Hepatocyte (in vitro differentiated cells): ENCODE measurements around the gene SHROOM1. TPM values are rescaled to one million over a fixed set of nuclear protein-coding genes. Genes with fewer than 3 reads are reported as not detected.
A peak's percentile ranks its signal among the peaks of the same experiment; 100 is the strongest.

Source experiments
- DNase-seq: peaks from one replicate; pipeline ENCODE4 v3.0.0-alpha.2; 2016; ENCODE audit warnings: low spot score
- H2AFZ ChIP-seq: fragments of 200-600 bp; sonication (generic); 2 replicates; pipeline ENCODE4 v1.6.0; 2016; ENCODE audit warnings: antibody characterized with exemption, mild to moderate bottlenecking
- H3K27ac ChIP-seq: fragments of 200-600 bp; sonication (generic); 2 replicates; pipeline ENCODE4 v1.5.1; 2016; ENCODE audit warnings: mild to moderate bottlenecking
- H3K27me3 ChIP-seq: fragments of 200-600 bp; sonication (generic); 2 replicates; pipeline ENCODE4 v1.6.1; 2016
- H3K36me3 ChIP-seq: fragments of 200-600 bp; sonication (generic); replicated peaks from 2 replicates; pipeline ENCODE4 v1.5.1; 2016; ENCODE audit warnings: low read depth; ENCODE audit not compliant: insufficient read depth
- H3K4me1 ChIP-seq: fragments of 200-600 bp; sonication (generic); 2 replicates; pipeline ENCODE4 v1.5.1; 2016; ENCODE audit warnings: mild to moderate bottlenecking, moderate library complexity; ENCODE audit not compliant: insufficient read depth
- H3K4me2 ChIP-seq: fragments of 200-600 bp; sonication (generic); 2 replicates; pipeline ENCODE4 v1.6.0; 2016
- H3K4me3 ChIP-seq: fragments of 200-600 bp; sonication (generic); 2 replicates; pipeline ENCODE4 v1.5.1; 2016; ENCODE audit warnings: mild to moderate bottlenecking
- H3K79me2 ChIP-seq: fragments of 200-600 bp; sonication (generic); 2 replicates; pipeline ENCODE4 v1.6.0; 2017; ENCODE audit warnings: mild to moderate bottlenecking
- H3K9me2 ChIP-seq: fragments of 200-600 bp; sonication (generic); replicated peaks from 2 replicates; pipeline ENCODE4 v1.6.0; 2017; ENCODE audit warnings: mild to moderate bottlenecking; ENCODE audit not compliant: insufficient read depth
- H3K9me3 ChIP-seq: fragments of 200-600 bp; sonication (generic); 2 replicates; pipeline ENCODE4 v1.5.1; 2016; ENCODE audit warnings: low read depth, mild to moderate bottlenecking
- H4K20me1 ChIP-seq: fragments of 200-600 bp; sonication (generic); 2 replicates; pipeline ENCODE4 v1.6.0; 2016; ENCODE audit warnings: mild to moderate bottlenecking; ENCODE audit not compliant: insufficient read depth, poor library complexity, severe bottlenecking
- CTCF ChIP-seq: fragments of 200-600 bp; sonication (generic); IDR thresholded peaks from 2 replicates; pipeline ENCODE4 v1.5.1; 2016; ENCODE audit warnings: antibody characterized with exemption, mild to moderate bottlenecking; ENCODE audit not compliant: poor library complexity
- EZH2 ChIP-seq: fragments of 200-600 bp; sonication (generic); IDR thresholded peaks from 2 replicates; pipeline ENCODE4 v1.6.1; 2016; ENCODE audit warnings: antibody characterized with exemption, mild to moderate bottlenecking, borderline replicate concordance
- EZH2phosphoT487 ChIP-seq: fragments of 200-600 bp; sonication (generic); IDR thresholded peaks from one replicate; pipeline ENCODE4 v1.6.1; 2018; ENCODE audit warnings: antibody characterized with exemption, mild to moderate bottlenecking, low read depth, moderate library complexity; ENCODE audit not compliant: unreplicated experiment, severe bottlenecking
- WGBS: methylation state at CpG from one replicate; pipeline ENCODE4 v1.1.6; 2016; ENCODE audit warnings: low lambda C conversion rate; ENCODE audit errors: missing lambda C conversion rate; 5-methylcytosine and 5-hydroxymethylcytosine counted together
- polyA plus RNA-seq: library from polyadenylated mRNA; unstranded; fragments of >200 nt; fragmentation: Nextera tagmentation; extraction: Ambion mirVana; gene quantifications from 2 replicates; pipeline ENCODE4 v1.2.1, GENCODE V29; 2016
- total RNA-seq: library from RNA; depleted of rRNA; stranded (reverse); fragments of >200 nt; gene quantifications from 2 replicates; pipeline ENCODE4 v1.2.3, GENCODE V29; 2014

Gene SHROOM1
- total and polyA plus RNA-seq, 2 experiments from 2014 or later, result 10.0 to 19.2 TPM

- Histone ChIP-seq H3K36me3 (no peaks in the 10 kb centered on the region), H2AFZ (no peak overlapping the region), H3K79me2 (no peaks in the 10 kb centered on the region), H4K20me1 (no peaks in the 10 kb centered on the region), H3K4me3 (no peak overlapping the region), H3K9me2 (no peaks in the 10 kb centered on the region), H3K9me3 (no peaks in the 10 kb centered on the region), H3K27me3 (peaks cover under 1% of the 10 kb centered on the region), H3K4me1 (peaks cover 5% of the 10 kb centered on the region), H3K27ac (no peak overlapping the region), H3K4me2 (no peak overlapping the region)
- WGBS, result 42% methylated on average over 15 of the region's 15 CpGs
- peak; percentile 95 for DNase-seq
- TF ChIP-seq EZH2, result no peak
- TF ChIP-seq CTCF, result peak; percentile 88
These were observed 10.2 kb downstream of the SHROOM1 start for GRCh38 chr5:132820162-132820754.

- 92% methylated on average over 26 of the region's 26 CpGs for WGBS
- Histone ChIP-seq H3K79me2 (no peaks in the 10 kb centered on the region), H3K27me3 (peaks cover 3% of the 10 kb centered on the region), H3K27ac (no peak overlapping the region), H3K4me3 (no peak overlapping the region), H3K9me2 (no peaks in the 10 kb centered on the region), H3K4me2 (no peak overlapping the region), H3K4me1 (peaks cover 5% of the 10 kb centered on the region), H2AFZ (no peak overlapping the region), H3K36me3 (no peaks in the 10 kb centered on the region), H4K20me1 (no peaks in the 10 kb centered on the region), H3K9me3 (no peaks in the 10 kb centered on the region)
- no peak for TF ChIP-seq EZH2phosphoT487
- no peak for TF ChIP-seq CTCF
- TF ChIP-seq EZH2, result no peak
- no peak for DNase-seq
These were observed 11.0 kb downstream of the SHROOM1 start for GRCh38 chr5:132819468-132819867.

GRCh38 chr5:132817011-132817410 lies 13.4 kb downstream of the SHROOM1 start:
- Histone ChIP-seq H3K27me3 (peaks cover 17% of the 10 kb centered on the region), H3K4me2 (peak overlapping the region; percentile 11), H4K20me1 (no peaks in the 10 kb centered on the region), H3K27ac (no peak overlapping the region), H3K9me3 (no peaks in the 10 kb centered on the region), H2AFZ (no peak overlapping the region), H3K4me3 (no peak overlapping the region), H3K79me2 (no peaks in the 10 kb centered on the region), H3K9me2 (no peaks in the 10 kb centered on the region), H3K4me1 (peaks cover 7% of the 10 kb centered on the region), H3K36me3 (no peaks in the 10 kb centered on the region)
- WGBS, result 17% methylated on average over 1 of the region's 1 CpG
- DNase-seq, result no peak
- TF ChIP-seq EZH2phosphoT487, result no peak
- no peak for TF ChIP-seq CTCF
- no peak for TF ChIP-seq EZH2

- Histone ChIP-seq H3K27me3 (peaks cover 17% of the 10 kb centered on the region), H4K20me1 (no peaks in the 10 kb centered on the region), H3K9me3 (no peaks in the 10 kb centered on the region), H2AFZ (no peak overlapping the region), H3K4me1 (peaks cover 7% of the 10 kb centered on the region), H3K36me3 (no peaks in the 10 kb centered on the region), H3K4me3 (no peak overlapping the region), H3K79me2 (no peaks in the 10 kb centered on the region), H3K27ac (no peak overlapping the region), H3K4me2 (peak overlapping the region; percentile 11), H3K9me2 (no peaks in the 10 kb centered on the region)
- no peak for DNase-seq
- TF ChIP-seq EZH2 (no peak), CTCF (no peak), EZH2phosphoT487 (no peak)
These were observed 13.9 kb downstream of the SHROOM1 start for GRCh38 chr5:132816554-132816953.
